NCI-H510A (cell line): ENCODE measurements around the gene B9D1.

Experiments
- DNase-seq: peaks from one replicate; lab custom pipeline; 2025; lab: John Stamatoyannopoulos, UW

The B9D1 gene

GRCh38 chr17:19318611-19319010 is 43.9 kb downstream of the B9D1 start:
- DNase-seq = no peak

GRCh38 chr17:19317359-19318095 is 45.0 kb downstream of the B9D1 start:
- peak; percentile 95 for DNase-seq

DNA sequence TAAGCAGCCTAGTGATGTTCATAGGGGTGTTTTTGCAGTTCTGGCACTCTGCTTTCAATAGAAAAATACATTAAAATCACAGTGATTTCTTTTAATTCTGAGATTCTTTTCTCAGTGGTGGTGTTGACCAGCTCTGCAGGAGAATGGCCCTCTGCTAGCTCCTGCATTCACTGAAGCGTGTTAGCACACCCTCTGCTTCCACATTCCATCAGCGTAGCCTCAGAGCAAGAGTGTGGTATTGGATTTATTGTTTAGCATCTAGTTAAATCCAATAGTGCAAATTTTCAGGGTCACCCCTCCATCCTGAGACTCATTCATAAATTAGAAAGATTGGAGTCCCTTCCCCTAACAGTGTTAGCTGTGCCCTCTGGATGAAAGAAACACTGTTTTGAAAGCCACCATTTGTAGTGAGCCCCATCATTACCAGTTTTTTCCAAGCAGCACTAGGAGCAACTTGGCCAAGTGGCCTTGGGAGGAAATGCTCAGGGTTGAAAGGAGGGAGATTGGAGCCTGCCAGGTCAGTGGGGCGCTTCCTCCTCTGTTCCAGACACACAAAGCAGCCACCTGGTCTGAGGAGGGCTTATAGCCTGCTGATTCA is 45.7 kb downstream of the B9D1 start:
- DNase-seq = no peak

DNA sequence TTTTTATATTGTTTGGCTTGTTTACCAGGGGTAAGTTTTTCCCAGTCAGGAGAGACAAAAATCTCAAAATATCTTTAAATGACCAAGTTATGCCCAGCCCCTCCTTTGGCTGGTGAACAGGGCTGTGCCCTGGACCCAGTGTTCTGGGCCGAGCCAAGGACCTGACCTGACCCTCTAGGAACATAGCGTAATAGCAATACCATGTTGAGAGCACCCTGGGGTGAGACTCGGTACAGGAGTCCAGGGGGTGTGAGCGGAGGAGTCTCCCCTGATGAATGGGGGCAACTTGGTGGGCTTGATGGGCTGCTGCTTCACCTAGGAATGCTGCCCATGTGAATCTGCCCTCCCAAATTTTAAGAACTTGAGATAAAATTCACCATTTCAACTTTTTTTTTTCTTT is 47.4 kb downstream of the B9D1 start:
- DNase-seq = no peak

GRCh38 chr17:19313746-19314651 is 48.5 kb downstream of the B9D1 start:
- no peak for DNase-seq

GRCh38 chr17:19313066-19313745 is 49.3 kb downstream of the B9D1 start:
- no peak for DNase-seq

DNA sequence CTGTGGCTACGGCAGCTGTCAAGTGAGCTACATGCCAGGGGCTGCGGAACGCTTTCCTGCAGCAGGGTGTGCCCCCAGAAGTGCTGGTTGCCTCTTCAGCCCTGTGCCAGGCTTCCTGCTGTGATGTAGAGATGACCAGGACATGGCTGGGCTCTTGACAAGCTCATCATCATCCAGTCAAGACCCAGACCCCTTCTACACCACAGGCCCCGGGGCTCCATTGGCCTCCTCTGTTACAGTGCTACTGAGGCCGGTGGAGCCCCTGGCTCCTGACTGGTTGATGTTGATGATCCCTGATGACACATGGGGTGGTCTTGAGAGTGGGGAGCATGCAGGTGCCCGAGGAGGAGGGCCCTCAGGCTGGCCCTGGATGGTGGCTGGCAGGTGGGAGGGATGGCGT is 50.1 kb downstream of the B9D1 start:
- DNase-seq = no peak

GRCh38 chr17:19311421-19312215 is 50.9 kb downstream of the B9D1 start:
- no peak for DNase-seq

DNA sequence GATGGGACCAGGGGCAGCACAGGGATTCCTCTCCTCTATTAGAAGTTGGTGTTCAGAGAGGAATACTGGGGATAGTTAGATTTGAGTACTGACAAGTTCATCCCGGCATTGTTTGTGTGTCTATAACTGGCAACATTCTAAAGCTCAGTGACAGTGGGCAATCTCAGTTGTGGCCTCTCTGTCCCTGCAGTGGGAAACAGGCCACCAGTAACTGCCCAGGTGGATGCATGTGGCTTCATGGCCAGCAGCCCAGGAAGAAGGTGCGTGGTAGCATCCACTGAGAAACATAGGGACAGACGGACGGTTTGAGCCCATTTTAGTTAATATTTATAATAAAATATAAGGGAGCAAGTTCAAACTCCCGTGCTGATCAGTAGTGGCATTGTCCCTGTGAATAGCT is 51.5 kb downstream of the B9D1 start:
- no peak for DNase-seq

- DNase-seq = no peak
These were observed 52.4 kb downstream of the B9D1 start for GRCh38 chr17:19310151-19310550.

GRCh38 chr17:19309701-19310100 is 52.8 kb downstream of the B9D1 start:
- DNase-seq = no peak

- no peak for DNase-seq
These were observed 54.1 kb downstream of the B9D1 start for GRCh38 chr17:19308398-19308797.

DNA sequence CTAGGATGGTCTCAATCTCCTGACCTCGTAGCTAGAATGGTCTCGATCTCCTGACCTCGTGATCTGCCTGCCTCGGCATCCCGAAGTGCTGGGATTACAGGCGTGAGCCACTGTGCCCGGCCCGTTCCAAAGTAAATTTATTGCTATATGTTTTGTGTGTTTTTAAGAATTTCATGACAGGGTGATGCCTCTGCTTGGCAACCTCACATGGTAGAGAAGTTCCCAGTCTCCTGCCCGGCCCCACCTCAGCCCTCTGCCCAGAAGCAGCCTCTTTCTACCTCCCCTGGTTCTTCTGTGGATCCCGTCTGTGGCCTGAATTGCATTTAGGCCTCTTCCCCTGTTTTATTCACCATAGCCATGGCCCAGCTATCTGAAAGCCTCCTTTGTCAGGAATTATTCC is 55.0 kb downstream of the B9D1 start:
- no peak for DNase-seq

DNA sequence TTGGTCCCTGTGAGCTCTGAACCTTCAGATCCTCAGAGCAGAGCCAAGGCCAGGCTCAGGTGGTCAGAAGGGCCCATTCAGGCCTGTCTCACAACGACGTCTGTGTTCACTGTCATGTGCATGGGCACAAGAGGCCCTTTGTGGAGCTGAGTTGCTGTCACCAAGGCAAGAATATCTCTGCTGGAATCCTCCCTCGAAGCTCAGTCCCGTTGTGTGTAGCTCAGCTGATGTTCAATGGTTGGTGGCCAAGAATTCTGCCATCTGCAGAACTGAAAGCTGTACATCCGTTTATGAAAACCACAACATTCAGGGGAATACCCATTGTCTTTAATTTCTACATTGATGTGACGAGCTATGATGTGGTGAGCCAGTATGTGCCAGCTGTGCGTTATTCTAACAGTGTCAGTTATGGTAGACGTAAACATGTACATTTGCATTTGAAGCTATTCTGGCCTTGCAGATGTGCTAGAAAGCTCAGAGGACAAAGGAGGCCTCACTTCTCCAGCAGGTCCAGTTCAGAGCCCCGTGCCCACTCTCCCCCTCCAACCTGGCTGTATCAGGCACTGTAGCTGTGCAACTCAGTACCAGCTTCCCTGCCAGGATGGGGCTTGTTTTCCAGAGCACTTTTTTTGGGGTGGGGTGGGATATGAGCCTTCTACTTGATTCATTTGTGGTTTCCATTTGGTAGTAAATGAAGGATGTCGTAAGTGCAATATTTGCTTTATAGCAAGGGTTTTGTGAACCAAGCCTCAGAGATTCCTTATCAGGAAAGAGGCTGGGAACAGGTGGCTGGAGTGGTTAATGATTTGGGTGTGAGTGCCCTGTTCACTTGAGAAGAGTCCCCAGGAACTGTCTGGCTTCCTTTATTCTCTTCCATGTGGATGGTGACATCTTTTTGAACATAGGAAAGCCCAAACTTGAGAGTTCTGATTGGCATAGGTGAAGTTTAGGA is 56.1 kb downstream of the B9D1 start:
- no peak for DNase-seq

GRCh38 chr17:19305761-19306159 is 56.8 kb downstream of the B9D1 start:
- DNase-seq = no peak

- no peak for DNase-seq
These were observed 57.3 kb downstream of the B9D1 start for GRCh38 chr17:19305256-19305655.

GRCh38 chr17:19304751-19305150 is 57.8 kb downstream of the B9D1 start:
- DNase-seq = no peak

DNA sequence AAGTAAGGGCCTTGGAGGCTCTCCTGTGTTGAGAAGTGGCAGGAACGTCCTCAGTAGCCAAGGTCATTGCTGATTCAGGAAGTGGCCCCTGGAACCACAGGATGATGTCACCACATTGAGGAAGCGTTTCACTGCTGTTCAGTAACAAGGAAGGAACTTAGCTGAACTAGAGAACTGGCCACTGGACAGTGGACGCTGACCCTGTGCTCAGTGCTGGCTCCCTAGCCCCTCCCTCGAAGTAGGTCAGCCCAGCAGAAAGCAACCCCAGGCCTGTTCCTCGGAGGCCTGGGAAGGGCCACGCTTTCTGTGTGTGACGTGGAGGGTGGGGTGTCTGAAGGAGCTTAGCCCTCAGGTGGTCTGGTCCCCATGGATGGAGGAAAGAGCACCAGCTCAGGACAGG is 58.3 kb downstream of the B9D1 start:
- no peak for DNase-seq

GRCh38 chr17:19303367-19303776 is 59.2 kb downstream of the B9D1 start:
- DNase-seq = no peak

DNA sequence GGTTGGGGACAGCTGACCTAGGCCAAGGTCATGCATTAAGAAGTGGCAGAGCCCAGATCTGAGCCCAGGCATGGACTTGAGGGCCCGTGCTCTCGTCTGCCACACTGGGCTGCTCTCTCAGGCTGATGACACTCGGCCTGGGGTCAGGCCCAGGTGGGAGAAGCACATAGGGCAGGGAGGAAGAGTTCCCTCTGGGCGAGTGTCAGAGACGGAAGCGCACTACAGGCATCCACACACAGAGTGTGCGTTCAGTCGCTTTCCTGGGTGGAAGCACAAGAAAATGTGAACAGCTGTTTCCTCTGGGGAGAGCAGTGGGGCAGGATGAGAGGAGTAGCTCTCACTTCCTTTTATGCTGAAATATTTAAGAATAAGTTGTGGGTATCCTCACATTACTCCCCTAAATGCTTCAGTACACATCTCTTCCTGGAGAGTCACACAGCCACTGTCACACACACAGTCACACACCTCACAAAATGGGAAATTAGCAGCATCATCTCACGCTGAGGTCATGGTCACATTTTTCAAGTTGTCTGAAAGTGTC is 59.7 kb downstream of the B9D1 start:
- DNase-seq = no peak
